SK-N-DZ (cell line): ENCODE data around the gene DHRSX.
"Not testable (repeated sequence)": the region's sequence is repeated elsewhere in the genome, so short reads cannot be mapped to it uniquely, and the experiment has no call there.

Experiments used
- DNase-seq: peaks from one replicate; pipeline ENCODE4 v3.0.0-alpha.2; 2015; ENCODE audit warnings: low spot score

DHRSX gene

DNA sequence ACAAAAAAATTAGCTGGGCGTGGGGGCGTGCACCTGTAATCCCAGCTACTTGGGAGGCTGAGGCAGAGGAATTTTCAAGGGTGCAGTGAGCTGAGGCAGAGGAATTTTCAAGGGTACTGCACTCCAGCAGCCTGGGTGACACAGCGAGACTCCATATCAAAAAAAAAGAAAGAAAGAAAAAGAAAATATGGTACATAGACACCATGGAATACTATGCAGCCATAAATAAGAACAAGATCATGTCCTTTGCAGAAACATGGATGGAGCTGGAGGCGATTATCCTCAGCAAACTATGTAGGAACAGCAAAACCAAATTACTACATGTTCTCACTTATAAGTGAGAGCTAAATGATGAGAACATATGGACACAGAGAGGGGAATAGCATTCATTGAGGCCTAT lies 141.3 kb downstream of the DHRSX start:
- DNase-seq: not testable (repeated sequence)

DNA sequence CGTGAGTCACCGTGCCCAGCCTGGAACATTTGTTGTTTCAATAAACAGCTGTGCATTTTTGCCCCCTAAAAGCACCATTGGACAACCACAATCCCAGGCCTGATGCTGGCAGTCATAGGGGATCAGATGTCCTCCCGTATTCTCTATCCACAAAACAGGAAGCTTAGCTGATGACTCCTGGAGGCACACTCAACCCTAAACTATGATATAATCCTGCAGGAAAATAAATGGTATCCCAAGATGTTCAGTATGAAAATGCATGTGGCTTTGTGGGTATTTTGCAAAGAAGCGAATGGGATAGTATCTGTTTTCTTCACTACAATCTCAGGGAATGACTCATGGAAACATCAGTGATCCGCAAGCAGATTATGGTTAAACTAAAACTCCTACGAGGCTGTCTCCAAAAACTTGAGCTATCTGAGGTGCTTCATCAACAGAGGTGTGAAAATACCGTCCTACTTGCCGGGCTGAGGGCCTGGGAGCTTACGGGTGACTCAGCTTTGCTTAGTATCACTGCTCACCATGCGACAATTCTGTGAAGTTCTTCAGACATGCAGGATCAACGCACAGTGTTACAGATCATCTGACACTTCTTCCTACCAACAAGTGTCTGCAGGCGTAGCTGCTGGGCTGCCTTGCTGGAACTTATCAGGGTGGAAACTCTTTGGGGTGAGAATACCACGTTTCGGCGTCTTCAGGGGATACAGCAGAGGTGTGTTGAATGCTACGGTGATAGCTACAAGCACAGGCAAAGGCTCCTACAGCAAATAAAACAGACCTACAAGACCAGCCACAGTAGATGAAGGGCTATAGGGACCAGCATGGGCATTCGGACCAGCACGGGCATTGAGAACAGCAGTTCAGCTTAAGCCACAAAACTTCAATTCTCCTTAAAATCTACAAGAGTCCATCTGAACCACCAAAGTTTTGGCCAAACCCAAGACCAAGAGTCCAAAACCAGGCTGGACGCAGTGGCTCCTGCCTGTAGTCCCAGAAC lies 148.5 kb downstream of the DHRSX start:
- no peak for DNase-seq

DNA sequence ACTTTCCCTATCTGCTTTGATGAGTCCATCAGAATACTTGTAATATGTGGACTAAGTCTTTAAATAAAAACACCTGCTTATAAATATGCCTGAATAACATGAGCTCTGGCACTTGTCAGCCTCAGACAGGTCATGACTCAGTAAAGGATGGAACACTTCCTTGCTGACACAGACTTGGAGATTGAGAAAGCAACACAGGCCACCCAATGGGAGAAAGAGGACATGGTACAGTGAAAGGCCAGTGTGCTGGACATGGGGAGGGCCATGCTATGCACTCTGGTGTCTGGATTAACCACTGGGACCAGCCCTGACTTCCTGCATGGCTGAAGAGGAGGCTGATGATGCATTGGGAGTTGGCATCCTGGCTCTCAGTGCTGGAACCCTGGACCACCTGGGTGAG lies 149.5 kb downstream of the DHRSX start:
- no peak for DNase-seq

DNA sequence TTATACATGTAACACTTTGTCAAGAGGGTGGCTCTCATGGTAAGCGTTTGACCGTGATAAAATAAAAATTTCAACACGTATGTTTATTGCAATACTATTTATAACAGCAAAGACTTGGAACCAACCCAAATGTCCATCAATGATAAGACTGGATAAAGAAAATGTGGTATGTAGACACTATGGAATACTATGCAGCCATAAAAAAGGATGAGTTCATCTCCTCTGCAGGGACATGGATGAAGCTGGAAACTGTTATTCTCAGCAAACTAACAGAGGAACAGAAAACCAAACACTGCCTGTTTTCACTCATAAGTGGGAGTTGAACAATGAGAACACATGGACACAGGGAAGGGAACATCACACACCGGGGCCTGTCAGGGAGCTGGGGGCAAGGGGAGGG lies 150.1 kb downstream of the DHRSX start:
- DNase-seq: not testable (repeated sequence)

DNA sequence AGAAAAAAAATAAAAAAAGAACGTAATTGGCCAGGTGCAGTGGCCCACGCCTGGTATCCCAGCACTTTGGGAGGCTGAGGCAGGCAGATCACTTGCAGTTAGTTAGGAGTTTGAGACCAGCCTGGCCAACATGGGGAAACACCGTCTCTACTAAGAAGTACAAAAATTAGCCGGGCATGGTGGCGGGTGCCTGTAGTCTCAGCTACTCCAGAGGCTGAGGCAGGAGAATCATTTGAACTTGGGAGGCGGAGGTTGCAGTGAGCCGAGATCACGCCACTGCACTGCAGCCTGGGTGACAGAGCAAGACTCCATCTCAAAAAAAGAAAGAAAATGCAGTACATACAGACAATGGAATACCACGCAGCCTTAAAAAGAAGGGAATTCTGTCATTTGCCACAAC lies 150.7 kb downstream of the DHRSX start:
- DNase-seq: not testable (repeated sequence)

DNA sequence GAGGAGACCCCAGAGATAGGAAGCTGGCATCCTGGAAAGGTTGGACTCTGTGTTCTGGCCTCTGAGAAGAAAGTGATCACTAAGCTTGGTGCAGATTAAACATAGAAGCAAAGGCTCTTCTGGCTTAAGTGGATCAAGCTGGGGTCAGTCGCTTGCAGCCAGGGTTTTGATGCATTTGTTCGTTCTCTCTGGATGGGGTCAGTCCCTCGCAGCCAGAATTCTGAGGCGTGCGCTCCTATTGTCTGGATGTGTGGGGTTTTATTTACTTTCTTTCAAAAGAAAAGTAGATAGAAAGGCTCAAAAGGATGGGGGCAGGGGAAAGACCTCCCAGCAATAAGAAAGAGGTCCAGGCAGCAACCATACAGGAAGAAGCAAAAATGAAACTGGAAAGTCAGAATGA lies 152.6 kb downstream of the DHRSX start:
- DNase-seq: no peak

DNA sequence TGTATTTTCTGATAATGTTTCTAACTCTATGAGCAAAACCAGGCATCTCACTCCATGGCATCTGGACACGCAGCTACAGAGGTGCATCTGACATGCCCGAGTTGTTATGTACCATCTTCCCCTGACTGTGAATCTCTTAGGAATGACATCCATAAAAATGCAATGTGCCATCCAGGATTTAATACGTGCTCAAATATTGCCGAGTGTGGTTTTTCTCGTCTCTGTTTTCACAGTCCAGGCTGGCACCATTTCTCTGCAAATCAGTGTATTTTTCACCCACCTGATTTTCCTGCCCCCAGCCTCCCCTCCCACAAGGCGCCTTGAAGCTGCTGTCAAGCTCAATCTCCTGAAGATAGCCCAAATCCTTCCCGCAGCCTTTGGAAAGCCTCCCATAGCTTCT lies 154.6 kb downstream of the DHRSX start:
- no peak for DNase-seq

DNA sequence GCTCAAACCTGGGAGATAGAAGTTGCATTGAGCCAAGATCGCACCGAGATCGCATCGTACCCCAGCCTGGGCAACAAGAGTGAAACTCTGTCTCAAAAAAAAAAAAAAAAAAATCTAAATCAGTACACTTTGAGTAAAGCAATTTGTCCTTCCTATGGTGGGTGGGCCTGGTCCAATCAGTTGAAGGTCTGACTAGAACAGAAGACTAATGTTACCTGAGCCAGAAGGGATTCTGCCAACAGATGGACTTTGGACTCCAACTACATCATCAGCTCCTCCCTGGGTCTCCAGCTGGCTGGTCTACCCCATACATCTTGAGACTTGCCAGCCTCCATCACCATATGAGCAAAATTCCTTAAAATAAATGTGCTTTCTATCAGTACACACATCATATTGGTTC lies 155.2 kb downstream of the DHRSX start:
- DNase-seq: no peak

DNA sequence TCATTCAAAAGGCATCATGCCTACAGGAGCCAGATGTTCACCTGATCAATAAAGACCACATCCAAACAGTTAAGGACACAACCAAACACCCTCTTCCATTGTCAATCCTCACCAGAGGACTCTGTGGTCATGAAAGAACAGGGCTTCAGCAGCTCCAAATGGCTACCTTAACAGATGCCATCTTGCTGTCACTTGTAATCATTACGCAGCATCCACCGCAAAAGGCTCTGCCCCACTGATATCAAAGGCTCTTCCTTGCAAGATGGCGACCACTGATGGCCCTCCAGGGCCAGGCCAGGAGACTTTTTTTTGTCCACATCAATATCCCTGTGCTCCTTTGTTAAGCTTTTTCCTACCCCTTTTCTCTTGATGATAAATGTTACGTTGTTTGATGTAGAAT lies 157.4 kb downstream of the DHRSX start:
- DNase-seq: no peak

DNA sequence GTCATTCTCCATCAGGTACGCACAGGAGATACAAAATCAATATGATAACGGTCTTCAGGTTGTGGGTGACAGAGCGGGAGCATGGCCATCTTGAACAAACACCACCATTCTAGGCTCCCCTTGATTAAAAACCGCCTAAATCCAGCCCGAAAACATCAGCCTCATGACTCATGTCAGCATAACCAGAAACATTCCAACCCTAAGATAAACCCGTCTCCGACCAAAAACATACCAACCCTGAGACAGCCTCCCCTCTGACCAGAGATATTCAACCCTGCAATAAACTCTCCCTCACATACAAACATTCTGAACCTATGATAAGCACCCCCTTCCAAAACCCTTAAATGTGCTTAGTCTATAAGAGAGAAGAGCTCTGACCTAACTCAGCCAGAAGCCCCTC lies 157.9 kb downstream of the DHRSX start:
- DNase-seq: no peak

DNA sequence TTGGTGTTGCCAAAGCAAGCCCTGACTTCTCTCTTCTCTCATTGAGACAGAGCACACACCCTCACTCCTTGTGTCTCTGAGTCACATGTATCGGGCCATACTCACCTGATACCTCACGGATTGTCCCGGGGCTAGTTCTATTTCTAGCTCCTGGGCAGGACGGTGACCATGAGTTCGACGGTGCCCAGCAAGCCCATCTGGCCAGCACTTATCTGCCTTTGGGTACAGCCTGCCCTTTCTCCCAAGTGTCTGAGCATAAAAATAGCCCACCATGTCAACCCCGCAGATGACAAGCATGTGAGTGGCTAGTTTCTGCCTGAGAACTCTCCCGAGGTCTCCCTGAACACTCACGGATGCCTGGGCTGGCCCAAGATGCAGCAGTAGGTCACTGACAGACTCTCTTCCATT lies 158.5 kb downstream of the DHRSX start:
- DNase-seq: no peak

DNA sequence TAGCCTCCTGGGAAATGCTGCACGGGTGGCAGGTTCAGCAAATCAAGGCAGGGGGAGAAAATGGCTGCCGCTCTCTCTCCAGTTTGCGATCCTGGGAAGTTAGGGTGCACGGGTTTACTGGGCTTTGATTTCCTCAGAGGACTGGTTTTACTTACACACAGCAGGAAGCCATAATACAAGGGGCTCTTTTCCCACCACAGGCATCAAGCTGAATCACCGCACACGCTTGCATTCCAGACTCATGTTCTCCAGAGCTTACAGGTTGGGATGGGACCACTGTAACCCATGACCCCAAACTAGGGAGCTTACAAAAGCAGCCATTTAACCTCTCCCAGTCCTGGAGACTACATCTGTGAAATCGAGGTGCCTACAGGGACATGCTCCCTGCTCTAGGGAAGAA lies 159.8 kb downstream of the DHRSX start:
- DNase-seq: no peak

DNA sequence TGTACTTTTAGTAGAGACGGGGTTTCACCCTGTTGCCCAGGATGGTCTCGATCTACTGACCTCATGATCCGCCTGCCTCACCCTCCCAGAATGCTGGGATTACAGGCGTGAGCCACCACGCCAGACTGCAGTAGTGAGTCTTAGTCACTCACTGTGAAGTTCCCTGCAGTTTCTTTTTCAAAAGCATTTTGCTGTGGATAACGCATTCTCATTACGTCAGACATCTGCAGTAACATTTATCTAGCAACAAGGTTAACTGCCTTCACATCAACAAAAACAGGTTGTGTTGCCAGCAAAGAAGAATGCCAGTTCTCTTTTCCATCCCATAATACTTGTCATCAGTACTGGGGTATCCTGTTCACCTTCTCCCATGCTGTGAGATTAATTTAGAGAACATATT lies 164.6 kb downstream of the DHRSX start:
- no peak for DNase-seq

DNA sequence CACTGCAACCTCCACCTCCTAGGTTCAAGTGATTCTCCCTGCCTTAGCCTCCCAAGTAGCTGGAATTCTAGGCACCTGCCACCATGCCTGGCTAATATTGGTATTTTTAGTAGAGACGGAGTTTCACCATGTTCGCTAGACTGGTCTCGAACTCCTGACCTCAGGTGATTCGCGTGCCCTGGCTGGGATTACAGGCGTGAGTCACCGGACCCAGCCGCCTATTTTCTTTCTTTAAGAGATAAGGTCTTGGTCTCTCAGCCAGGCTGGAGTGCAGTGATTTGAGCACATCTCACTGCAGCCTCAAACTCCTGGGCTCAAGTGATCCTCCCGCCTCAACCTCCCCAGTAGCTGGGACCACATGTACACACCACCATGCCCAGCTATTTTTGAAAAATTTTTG lies 166.5 kb downstream of the DHRSX start:
- no peak for DNase-seq

DNA sequence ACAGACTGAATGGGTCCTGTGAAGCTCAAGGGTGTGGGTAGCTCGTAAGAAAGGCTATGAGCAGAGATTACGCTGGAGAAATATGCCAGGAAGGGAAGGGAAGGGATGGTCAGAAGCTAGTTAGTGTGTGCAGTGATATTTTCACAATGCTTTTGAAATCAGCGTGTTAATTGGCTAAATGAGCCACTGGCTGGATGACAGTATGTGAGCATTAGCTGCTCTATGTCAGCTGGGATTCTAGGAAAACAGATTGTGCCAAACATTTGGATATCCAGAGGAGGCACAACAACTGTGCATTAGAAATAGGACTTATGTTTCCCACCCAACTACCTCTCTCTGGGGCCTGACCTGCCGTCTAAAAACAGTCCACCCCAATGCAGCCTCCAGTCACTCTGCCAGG lies 168.5 kb downstream of the DHRSX start:
- no peak for DNase-seq

DNA sequence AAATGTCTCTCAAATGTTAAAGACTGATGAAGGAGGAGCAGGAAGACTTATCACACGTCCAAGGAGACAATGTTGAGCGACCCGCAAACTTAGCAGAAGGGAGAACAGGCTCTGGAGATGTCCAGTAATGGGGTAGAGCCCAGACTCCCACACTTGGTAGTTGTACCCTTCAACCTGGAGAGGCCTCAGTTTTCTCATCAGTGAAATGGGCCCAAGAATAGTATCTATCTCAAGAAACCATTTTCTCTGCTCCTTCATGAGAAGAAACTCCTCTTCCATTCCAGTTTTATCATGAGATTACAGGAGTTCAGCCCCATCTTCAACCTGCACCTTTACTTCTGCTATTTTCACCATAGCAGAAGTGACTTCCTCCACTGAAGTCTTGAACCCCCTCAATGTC lies 169.9 kb downstream of the DHRSX start:
- no peak for DNase-seq

DNA sequence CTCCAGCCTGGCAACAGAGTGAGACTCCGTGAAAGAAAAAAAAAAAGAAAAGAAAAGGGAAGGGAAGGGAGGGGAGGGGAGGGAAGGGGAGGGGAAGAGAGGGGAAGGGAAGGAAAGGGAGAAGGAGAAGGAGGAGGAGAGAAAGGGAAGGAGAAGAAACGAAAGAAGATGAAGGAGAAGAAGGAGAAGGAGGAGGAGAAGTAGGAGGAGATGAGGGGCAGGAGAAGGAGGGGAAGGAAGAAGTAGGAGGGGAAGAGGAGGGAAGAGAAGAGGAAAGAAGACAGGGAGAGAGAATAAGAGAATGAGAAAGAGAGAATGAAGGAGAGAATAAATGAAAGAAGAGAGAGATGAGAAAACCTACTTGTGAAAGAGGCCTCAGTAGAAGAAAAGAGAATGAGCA lies 170.3 kb downstream of the DHRSX start:
- no peak for DNase-seq

DNA sequence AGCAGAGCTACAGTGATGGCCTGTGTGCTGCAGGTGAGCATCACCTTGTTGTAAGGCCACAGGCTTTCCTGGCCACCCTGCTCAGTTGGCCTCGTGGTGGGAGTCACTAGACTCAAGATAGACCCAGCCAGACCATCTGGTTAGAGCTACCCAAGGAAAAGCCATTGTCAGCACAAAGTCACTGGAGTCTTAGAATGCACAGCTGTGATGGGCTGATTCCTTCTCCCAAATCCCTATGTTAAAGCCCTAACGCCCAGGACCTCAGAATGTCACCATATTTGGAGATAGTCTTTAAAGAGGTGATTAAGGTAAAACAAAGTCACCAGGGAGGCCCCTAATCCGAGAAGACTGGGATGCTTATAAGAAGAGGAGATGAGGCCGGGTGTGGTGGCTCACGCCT lies 173.4 kb downstream of the DHRSX start:
- DNase-seq: no peak

DNA sequence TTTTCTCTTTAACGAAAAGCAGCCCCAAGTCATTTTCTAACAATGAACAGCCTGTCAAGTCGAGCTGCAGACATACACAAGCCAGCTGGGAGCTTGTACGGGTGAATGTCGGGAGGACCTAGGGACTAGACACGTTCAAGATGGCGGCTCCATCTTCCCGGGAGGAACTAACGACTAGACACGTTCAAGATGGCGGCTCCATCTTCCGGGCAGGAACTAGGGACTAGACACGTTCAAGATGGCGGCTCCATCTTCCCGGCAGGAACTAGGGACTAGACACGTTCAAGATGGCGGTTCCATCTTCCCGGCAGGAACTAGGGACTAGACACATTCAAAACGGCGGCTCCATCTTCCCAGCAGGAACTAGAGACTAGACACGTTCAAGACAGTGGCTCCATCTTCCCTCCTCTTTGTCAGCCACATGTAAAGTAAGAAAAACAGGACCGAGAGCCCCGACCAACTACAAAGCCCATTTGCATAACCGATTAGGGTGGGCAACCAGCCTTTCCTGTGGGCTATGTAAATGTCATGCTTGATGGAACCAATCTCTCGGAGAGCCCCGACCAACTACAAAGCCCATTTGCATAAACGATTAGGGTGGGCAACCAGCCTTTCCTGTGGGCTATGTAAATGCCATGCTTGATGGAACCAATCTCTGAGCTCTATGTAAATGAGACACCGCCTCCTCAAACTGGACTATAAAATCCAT lies 175.5 kb downstream of the DHRSX start:
- no peak for DNase-seq

DNA sequence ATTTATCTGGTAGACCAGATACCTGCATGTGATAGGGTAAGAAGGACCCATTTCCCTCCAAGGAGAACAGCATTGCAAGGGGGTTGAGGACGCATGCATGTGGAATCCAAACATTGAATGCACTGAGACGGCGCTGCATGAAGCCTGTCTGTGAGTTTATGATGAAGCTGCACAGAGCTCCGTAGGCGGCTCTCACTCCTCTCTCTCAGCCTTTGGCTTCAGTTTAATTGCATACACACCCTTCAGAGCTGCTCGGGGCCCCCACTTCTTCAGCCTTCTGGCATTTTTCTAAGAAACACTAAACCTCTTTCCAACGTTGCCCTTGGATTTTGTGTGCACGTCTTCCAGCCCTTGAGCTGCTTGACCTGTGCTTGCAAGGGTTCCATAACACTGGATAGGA lies 176.6 kb downstream of the DHRSX start:
- DNase-seq: no peak

DNA sequence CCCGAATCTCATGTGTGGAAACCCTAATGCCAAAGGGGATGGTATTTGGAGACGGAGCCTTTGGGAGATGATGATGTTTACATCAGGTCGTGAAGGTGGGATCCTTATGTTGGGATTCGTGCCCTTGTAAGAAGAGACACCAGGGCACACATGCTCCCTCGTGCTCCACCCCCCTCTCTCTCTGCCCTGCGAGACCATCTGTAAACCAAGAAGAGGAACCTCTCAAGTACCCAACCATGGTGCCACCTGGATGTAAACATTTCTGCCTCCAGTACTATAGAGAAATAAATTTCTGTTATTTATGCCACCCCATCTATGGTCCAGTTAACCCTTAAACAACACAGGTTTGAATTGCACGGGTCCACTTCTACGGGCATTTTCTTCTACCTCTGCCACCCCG lies 179.4 kb downstream of the DHRSX start:
- no peak for DNase-seq

DNA sequence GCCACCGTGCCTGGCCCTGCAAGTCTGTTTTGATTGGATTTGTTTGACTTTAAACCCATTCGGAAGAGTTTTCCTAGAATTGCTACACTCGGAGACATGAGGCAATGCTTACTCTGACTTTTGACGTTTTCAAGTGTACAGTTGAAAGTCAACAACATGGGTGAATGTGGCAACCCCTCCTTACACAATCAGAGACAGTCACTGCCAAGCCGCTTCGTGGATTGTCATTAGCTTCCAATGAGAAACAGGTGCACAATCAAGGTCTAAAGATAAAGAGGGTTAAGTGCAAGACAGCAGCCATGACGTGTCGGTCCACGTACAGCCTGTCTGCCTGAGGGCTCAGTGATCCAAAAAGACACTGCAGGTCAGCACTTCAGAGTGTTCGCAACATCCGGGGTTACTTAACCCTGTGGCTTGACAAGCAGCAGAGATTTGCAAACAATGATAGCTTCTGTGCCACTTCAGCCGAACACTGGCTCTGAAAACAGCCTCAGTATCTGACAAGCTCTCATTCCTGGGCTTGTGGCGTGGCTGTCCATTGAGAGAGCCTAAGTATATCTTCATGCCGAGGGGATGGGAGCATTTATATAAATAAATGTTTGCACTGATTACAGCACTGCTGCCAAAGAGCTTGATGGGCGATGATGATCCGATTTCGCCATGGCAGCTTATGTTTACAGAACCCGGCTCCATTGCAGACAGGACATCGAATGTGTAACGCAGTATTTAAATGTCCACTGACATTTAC lies 180.0 kb downstream of the DHRSX start:
- peak; percentile 0 for DNase-seq
